HG03025 (cell line): ENCODE data around the gene EFNB3.

Experiments used
- ATAC-seq: cut with Tn5 transposase; IDR thresholded peaks from one replicate; pipeline ENCODE4 v1.9.1; 2021; ENCODE audit warnings: mild to moderate bottlenecking, moderate library complexity; ENCODE audit not compliant: unreplicated experiment, low FRiP score

EFNB3 gene, protein sequence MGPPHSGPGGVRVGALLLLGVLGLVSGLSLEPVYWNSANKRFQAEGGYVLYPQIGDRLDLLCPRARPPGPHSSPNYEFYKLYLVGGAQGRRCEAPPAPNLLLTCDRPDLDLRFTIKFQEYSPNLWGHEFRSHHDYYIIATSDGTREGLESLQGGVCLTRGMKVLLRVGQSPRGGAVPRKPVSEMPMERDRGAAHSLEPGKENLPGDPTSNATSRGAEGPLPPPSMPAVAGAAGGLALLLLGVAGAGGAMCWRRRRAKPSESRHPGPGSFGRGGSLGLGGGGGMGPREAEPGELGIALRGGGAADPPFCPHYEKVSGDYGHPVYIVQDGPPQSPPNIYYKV

DNA sequence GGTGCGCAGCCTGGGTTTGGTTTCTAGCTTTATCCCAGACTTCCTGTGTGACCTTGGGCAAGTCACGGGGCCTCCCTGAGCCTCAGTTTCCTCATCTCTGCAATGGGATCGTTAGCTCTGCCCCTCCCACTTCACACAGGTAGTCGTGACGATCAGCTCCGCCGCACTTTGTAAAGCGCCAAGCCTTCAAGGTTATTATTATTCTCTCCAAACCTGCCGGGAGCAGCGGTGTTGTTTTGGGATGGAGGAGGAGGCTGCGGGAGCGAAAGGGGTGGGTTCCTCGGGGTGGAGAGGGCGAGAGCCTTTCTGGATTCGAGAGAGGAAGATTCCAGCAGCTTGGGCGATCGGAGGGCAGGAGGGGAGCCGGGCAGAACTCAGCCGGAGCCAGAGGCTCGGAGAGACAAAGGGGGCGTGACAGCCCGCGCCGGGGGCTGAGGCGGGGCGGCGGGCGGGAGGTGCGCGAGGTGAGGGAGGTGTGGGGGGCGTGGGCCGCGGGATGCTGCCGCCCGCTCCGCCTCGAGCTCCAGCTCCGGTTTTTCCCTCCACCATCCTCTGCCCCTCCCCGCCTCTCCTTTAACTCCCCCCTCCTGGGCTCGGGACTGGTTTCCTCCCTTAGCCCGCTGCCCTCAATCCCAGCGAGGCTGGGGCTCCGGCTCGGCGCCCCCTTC lies at the start of gene EFNB3:
EFNB3 (plus strand) TSS at position 602 of the 668 bp plus-strand sequence. CDS start 397 bp downstream, outside the sequence.
- no peak for ATAC-seq

DNA sequence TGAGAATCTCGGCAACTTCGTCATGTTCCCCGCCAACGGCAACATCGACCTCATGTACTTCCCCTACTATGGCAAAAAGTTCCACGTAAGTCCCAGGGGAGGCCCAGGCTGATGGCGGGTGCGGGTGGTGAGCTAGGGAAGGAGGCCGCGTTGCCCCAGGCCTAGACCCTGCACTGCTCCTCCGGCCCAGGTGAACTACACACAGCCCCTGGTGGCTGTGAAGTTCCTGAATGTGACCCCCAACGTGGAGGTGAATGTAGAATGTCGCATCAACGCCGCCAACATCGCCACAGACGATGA lies 49.5 kb upstream of the EFNB3 start:
- ATAC-seq: no peak

DNA sequence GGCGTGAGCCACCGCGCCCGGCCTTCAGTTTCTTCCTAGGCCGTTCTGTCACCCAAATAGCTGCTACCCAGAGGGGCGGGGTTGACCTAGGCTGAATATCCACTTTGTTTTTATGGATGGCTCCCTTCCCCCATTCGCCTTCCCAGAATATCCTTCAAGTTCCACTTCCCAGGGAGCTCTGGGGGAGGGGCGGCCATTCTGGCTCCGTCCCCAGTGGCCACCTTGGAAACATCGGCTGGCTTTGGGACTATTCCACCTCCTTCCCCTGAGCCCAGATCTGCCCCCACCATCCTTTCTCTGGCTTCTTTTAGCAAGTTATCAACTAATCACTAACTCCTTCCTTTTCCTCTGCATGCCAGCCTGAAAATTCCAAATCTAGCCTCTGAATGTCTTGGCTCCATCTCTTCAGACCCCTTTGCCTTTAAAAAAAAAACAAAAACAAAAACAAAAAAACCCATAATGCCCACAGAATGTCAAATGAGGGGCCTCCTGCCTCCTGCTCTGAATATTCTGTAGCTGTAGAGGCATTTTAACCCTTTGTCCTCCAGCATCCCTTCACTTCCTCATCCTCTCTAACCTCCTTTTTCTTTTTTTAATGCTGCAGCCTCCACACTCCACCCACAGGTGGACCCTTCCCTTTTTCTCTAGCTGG lies 47.9 kb upstream of the EFNB3 start:
- ATAC-seq: no peak

DNA sequence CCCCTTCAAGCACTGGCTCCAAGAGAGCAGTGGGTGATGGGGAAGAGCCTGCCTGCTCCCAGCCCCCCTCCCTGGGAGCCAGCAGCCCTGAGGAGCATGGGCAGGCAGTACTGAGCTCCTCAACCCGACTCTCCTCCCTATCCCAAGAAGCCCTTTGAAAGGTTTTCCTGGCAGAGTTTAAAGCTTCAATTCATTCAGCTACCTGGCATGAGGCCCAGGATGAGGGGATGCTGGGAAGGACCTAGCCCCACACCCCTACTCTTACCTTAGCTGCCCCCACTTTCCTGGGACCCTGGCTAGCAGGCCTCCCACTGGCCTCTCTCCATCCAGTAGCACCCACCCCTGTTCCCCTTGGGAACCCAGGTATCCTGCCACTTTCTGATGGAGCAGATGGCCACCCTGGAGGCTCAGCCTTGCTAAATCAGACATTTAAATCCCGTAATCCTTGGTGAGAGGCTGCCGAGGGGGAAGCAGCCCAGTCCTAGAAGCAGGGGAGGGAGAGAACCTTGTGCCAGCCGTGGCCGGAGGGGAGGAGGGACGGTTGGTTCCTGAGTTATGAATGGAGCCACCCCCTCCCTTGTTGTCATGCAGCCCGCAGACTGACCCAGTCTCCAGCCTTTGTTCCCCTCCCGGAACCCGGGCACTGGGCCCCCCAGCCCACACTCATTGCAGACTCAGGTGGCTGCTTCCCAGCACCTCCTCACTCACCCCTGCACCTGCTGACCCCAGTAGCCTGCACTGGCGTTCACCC lies 37.2 kb upstream of the EFNB3 start:
- ATAC-seq: no peak

DNA sequence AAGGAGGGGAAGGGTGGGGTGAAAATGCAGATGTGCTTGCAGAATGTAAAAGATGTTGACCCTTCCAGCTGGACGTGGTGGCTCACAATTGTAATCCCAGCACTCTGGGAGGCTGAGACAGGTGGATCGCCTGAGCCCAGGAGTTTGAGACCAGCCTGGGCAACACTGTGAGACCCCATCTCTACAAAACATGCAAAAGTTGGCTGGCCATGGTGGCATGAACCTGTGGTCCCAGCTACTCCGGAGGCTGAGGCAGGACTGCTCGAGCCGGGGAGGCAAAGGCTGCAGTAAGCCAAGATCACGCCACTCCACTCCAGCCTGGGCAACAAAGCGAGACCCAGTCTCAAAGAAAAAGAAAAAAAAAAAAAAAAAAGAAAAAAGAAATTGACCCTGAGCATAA lies 36.5 kb upstream of the EFNB3 start:
- ATAC-seq: no peak

DNA sequence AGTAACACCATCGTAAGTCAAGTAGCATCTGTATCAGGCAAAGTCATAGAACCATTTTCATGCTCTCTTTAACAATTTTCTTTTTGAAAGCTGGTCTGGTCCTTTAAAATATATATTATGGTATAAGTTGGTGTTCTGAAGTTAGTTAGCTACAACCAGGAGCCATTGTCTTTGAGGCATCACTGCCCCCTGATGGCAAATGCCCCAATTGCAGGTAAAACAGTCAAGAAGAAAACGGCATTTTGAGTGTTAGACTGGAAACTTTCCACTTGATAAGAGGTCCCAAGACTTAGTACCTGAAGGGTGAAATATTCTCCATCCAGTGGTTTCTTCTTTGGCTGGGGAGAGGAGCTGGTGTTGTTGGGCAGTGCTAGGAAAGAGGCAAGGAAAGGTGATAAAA lies 31.8 kb upstream of the EFNB3 start:
- ATAC-seq: no peak

DNA sequence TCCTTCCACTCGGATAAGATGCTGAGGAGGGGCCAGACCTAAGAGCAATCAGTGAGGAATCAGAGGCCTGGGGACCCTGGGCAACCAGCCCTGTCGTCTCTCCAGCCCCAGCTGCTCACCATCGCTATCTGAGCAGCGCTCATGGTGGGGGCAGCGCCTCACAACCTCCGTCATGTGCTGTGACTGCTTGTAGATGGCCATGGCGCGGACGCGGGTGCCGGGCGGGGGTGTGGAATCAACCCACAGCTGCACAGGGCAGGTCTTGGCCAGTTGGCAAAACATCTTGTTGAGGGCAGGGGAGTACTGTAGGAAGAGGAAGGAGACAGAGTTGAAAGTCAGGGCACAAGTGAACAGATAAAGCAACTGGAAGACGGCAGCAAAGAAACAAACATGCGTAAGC lies 30.1 kb upstream of the EFNB3 start:
- no peak for ATAC-seq

DNA sequence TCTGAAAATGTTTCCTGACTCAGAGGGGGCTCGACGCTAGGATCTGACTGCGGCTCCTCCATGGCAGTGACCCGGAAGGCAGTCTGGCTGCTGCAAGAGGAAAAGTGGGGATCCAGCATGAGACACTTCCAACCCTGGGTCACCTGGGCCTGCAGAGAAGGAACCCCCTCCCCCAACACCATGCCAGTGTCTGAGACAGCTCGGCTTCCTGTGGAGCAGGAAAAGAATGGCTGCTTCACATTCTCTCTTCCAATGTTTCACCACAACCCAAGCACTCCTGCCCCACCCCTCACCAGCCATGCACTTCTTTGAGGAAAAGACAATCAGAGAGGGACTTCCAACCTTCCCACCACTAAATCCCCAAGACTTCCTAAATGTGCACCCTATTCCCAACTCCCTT lies 28.5 kb upstream of the EFNB3 start:
- ATAC-seq: no peak

DNA sequence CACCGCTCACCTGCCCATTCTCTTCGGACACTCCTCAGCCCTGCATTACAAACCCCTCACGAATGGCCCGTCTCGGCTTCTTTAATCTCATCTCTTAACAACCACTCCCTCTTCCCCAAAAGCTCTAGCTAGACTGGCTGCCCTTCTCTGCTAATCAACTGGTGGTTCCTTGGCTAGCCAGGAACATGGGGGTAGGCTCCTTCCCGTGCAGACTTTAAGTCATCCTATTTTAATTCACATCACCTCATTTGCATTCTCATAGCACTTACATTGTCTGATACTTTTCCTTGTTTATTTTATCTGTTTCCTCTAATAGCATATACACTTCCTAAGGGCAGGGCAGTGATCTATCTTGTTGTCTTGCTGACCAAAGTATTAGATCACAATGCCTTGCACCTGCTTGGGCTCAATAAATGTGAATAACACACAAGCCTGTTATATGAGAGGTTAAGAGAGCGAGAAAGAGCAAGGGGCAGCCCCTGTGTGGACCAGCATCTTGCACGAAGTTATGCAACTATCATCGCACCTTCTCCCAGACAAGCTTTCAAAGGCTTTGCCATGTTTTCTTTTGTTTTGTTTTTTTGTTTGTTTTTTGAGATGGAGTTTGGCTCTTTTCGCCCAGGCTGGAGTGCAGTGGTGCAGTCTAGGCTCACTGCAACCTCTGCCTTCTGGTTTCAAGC lies 27.5 kb upstream of the EFNB3 start:
- no peak for ATAC-seq

DNA sequence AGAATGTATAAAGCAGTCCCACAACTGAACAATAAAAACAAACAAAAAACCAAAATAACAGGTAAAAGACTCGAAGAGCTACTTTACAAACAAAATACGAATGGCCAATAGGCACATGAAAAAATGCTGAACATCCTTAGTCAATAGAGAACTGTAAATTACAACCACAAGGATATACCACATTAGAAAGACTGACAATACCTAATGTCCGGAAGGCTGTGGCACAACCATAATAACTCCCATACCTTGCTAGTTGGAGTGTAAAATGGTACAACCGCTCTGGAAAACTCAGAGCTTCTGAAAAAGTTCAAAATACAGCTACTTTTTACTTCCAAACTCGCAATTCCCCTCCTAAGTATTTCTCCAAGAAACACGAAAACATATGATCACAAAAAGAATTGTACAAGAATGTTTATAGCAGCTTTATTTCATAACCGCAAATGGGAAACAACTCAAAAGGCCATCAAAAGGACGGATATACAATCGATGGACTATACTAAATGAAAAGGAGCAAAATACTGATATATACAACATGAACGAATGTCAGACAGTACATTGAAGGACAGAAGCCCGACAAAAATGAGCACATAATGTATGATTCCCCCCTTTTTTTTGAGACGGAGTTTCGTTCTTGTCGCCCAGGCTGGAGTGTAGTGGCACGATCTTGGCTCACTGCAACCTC lies 20.0 kb upstream of the EFNB3 start:
- ATAC-seq: no peak

DNA sequence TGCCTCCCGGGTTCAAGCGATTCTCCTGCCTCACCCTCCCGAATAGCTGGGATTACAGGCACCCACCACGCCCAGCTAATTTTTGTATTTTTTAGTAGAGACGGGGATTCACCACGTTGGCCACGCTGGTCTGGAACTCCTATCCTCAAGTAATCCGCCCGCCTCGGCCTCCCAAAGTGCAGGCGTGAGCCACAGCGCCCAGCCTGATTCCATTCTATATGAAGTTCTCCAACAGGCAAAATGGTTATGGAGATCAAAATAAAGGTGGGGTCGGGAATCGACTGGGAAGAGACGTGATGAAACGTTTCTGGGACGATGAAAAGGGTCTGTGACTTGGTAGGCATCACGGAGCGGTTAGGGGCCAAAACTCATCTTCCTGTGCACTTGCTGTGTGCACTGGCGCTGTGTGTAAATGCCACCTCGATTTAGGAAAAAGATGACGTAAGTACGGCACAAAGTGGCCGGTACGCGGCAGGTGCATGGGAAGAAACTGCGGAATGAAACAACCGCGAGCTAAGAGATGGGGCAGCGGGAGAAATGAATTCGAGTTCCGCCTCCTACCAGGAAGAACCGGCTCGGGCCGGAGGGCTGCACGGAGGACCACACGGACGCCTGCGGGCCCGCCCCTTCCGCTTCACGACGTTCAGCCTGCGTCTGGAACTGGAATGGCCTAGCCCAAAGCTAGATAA lies 19.3 kb upstream of the EFNB3 start:
- peak; percentile 32 for ATAC-seq

DNA sequence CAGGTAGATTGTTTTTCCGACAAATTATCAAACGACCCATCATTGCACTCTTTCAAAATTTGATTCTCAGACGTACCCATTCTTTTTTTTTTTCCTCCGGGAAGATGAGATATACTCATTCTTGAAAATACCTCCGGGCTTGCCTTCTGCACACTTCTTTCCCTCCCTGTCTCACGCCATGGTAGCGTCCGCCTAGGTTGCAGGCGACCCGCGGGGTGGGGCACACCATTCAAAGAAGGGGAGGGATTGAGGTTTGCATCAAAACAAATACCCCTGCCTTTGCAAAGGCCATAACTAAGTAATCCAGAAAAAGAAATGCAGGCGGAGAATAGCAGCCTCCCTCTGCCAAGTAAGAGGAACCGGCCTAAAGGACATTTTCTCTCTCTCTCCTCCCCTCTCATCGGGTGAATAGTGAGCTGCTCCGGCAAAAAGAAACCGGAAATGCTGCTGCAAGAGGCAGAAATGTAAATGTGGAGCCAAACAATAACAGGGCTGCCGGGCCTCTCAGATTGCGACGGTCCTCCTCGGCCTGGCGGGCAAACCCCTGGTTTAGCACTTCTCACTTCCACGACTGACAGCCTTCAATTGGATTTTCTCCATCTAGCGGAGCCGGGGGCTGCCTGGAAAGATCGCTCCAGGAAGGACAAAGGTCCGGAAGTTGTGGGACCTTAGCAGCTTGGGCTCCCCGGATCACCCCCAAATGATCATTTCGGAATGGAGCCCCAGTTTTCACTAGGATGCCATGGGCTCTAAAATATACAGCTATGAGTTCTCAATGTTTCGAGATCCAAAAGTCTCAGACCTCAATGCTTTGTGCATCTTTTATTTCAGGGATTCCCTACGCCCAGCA lies 18.6 kb upstream of the EFNB3 start:
- ATAC-seq: peak; percentile 51

DNA sequence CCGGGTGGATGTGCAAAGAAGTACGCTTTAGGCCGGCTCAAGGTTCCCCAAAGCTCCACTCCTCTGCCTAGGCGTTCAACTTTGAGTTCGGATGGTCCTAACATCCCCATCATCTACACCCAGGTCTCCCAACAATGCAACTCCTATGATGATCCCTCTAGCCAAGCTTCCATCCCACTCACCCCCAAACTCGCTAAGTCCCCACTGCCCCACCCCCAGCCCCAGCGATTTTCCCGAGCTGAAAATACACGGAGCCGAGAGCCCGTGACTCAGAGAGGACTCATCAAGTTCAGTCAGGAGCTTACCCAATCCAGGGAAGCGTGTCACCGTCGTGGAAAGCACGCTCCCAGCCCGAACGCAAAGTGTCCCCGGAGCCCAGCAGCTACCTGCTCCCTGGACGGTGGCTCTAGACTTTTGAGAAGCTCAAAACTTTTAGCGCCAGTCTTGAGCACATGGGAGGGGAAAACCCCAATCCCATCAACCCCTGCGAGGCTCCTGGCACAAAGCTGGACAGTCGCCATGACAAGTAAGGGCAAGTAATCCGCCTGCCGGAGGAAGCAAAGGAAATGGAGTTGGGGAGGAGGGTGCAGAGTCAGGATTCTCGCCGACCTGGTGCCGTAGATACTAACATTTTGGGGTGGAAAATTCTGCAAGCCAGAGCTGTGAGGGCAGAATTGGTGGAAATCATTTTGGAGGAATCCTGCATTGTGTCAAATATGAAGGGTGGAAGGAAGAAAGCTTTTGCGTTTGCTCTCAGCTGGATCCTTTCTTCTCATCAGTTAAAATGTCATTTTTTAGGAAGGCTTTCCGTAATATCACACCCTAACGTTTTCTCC lies 17.7 kb upstream of the EFNB3 start, which contains the start of gene TP53:
TP53 (minus strand) TSS at position 419 of the 836 bp plus-strand sequence. CDS start 10,896 bp downstream, outside the sequence.
- ATAC-seq: no peak

DNA sequence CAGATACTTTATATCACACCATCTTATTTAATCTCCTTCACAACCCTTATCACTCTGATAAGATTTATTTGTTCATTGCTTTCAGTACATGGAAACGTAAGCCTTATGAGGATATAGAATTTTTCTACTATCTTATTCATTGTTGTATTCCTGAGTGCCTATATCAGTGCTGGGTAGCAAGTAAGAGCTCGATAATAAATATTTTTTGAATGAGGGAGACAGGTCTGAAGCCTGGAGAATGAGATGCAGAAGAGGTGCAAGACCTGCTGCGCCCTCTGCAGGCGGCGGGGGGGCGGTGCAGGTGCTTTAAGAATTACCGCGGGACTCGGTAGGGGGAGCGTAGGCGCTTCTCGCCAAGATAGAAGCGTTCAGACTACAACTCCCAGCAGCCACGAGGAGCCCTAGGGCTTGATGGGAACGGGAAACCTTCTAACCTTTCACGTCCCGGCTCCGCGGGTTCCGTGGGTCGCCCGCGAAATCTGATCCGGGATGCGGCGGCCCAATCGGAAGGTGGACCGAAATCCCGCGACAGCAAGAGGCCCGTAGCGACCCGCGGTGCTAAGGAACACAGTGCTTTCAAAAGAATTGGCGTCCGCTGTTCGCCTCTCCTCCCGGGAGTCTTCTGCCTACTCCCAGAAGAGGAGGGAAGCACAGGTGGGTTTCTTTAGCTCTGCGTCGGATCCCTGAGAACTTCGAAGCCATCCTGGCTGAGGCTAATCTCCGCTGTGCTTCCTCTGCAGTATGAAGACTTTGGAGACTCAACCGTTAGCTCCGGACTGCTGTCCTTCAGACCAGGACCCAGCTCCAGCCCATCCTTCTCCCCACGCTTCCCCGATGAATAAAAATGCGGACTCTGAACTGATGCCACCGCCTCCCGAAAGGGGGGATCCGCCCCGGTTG lies 16.8 kb upstream of the EFNB3 start, which contains the start of gene WRAP53:
WRAP53 (plus strand) TSS at position 570 of the 900 bp plus-strand sequence; CDS start at position 742, 172 bp downstream.
- peak; percentile 58 for ATAC-seq

DNA sequence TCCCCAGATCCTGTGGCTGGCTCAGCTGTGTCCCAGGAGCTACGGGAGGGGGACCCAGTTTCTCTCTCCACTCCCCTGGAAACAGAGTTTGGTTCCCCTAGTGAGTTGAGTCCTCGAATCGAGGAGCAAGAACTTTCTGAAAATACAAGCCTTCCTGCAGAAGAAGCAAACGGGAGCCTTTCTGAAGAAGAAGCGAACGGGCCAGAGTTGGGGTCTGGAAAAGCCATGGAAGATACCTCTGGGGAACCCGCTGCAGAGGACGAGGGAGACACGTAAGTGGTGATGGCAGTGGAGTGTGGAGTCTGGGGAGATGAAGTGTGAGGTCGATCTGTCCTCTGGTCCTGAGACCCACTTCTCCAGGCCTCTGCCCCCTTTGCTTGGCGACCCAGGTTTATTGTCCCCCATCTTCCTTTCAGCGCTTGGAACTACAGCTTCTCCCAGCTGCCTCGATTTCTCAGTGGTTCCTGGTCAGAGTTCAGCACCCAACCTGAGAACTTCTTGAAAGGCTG lies 16.1 kb upstream of the EFNB3 start:
- ATAC-seq: no peak

DNA sequence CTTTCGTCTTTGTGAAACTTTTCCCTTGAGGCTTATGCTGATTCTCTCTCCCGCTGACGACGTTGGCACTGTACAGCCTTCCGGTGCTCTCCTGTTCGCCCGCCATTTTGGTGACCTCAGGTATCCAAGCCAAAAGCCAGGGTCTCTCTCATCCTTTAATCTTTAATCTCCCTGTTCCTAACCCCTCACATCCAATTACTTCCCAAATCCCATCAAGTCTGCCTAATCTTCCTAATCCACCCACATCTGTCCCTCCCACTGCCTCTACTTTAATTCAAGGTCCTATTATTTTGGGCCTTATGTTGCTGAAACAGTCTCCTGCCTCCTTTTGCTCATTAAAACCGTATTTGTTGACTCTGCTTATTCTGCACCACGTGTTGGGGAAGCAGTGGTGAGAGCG lies 9.4 kb upstream of the EFNB3 start:
- no peak for ATAC-seq
